Peyer's patch (tissue), 4 donors: ENCODE data around the gene LRRTM3. TPM values are rescaled to one million over a fixed set of nuclear protein-coding genes. Genes with fewer than 3 reads are reported as not detected.

Experiments used
- DNase-seq, 3 donors: peaks; one replicate each; pipeline ENCODE4 v3.0.0-alpha.2; 2017 to 2019
- H3K27ac ChIP-seq, 4 donors: fragments of 200-600 bp; sonication (generic); one replicate each; pipeline ENCODE4 v1.5.1; 2016 to 2019
- H3K27me3 ChIP-seq, 2 donors: fragments of 200-600 bp; sonication (generic); one replicate each; pipeline ENCODE4 v1.5.1; 2019
- H3K36me3 ChIP-seq, 3 donors: fragments of 200-600 bp; sonication (generic); one replicate each; pipeline ENCODE4 v1.5.1; 2016 to 2019
- H3K4me1 ChIP-seq, 4 donors: fragments of 200-600 bp; sonication (generic); one replicate each; pipeline ENCODE4 v1.5.1; 2016 to 2019
- H3K4me3 ChIP-seq, 4 donors: fragments of 200-600 bp; sonication (generic); 1 replicate in 3 of 4; 2 replicates in 1 of 4; pipeline ENCODE4 v1.5.1; 2016 to 2019; ENCODE audit warnings: mild to moderate bottlenecking in 1 of 4
- H3K9me3 ChIP-seq, 4 donors: fragments of 200-600 bp; sonication (generic); one replicate each; pipeline ENCODE4 v1.5.1; 2016 to 2019; ENCODE audit warnings: mild to moderate bottlenecking in 1 of 4
- CTCF ChIP-seq, 6 experiments: fragments of 450-650 bp in 4 of 6; fragments of 200-600 bp in 2 of 6; sonication (generic) in 1 of 6; IDR thresholded peaks; one replicate each; pipeline ENCODE4 v1.5.1; 2017 to 2019; ENCODE audit warnings: antibody characterized with exemption in 6 of 6, mild to moderate bottlenecking in 3 of 6, moderate library complexity in 1 of 6
- POLR2A ChIP-seq, 2 donors: fragments of 450-650 bp; IDR thresholded peaks; one replicate each; pipeline ENCODE4 v1.5.1; 2017; ENCODE audit warnings: antibody characterized with exemption in 2 of 2, mild to moderate bottlenecking in 2 of 2, moderate library complexity in 2 of 2
- total RNA-seq, 4 donors: library from RNA; depleted of rRNA; stranded (reverse); fragments of >200 nt; gene quantifications; one replicate each; pipeline ENCODE4 v1.1.0, GENCODE V29; 2016

LRRTM3 gene
- not detected for total RNA-seq

GRCh38 chr10:66925896-66926715 lies at the start of gene LRRTM3:
LRRTM3 (plus strand) TSS chr10:66926036.
- Histone ChIP-seq H3K27ac (no peak within 1 kb of the TSS), H3K36me3 (no peaks in the 10 kb centered on the region), H3K4me1 (no peaks in the 10 kb centered on the region), H3K9me3 (no peaks in the 10 kb centered on the region), H3K4me3 (no peak within 1 kb of the TSS), H3K27me3 (no peaks in the 10 kb centered on the region)
- TF ChIP-seq POLR2A (IDR thresholded peaks at IDR 0.05), result no peak
- TF ChIP-seq CTCF (IDR thresholded peaks at IDR 0.05), result peak in 4 of 6 experiments; percentile 37 to 68 (median 64)
- peak in 2 of 3 donors; percentile 49 to 55 for DNase-seq

- H3K4me1 ChIP-seq, result no peaks in the 10 kb centered on the region
- H3K27ac ChIP-seq, result peak overlapping the region in 1 of 4 donors; percentile 40
- H3K27me3 ChIP-seq, result no peaks in the 10 kb centered on the region
- no peak overlapping the region for H3K4me3 ChIP-seq
- no peaks in the 10 kb centered on the region for H3K9me3 ChIP-seq
- TF ChIP-seq CTCF (IDR thresholded peaks at IDR 0.05), result no peak
- TF ChIP-seq POLR2A (IDR thresholded peaks at IDR 0.05), result no peak
- H3K36me3 ChIP-seq, result no peaks in the 10 kb centered on the region
- no peak for DNase-seq
Observed at GRCh38 chr10:66877361-66877760, 48.5 kb upstream of the LRRTM3 start.

GRCh38 chr10:66880292-66880691 lies 45.5 kb upstream of the LRRTM3 start:
- Histone ChIP-seq H3K4me3 (no peak overlapping the region), H3K9me3 (no peaks in the 10 kb centered on the region), H3K27me3 (no peaks in the 10 kb centered on the region), H3K27ac (no peak overlapping the region), H3K4me1 (no peaks in the 10 kb centered on the region), H3K36me3 (no peaks in the 10 kb centered on the region)
- TF ChIP-seq POLR2A (IDR thresholded peaks at IDR 0.05) (no peak), CTCF (IDR thresholded peaks at IDR 0.05) (no peak)
- no peak for DNase-seq

GRCh38 chr10:66880826-66881225 lies 45.0 kb upstream of the LRRTM3 start:
- no peaks in the 10 kb centered on the region for H3K4me1 ChIP-seq
- H3K9me3 ChIP-seq, result no peaks in the 10 kb centered on the region
- no peak for DNase-seq
- no peak overlapping the region for H3K27ac ChIP-seq
- TF ChIP-seq POLR2A (IDR thresholded peaks at IDR 0.05), result no peak
- no peak for TF ChIP-seq CTCF (IDR thresholded peaks at IDR 0.05)
- H3K27me3 ChIP-seq, result no peaks in the 10 kb centered on the region
- no peak overlapping the region for H3K4me3 ChIP-seq
- H3K36me3 ChIP-seq, result no peaks in the 10 kb centered on the region

GRCh38 chr10:66881814-66882213 lies 44.0 kb upstream of the LRRTM3 start:
- no peaks in the 10 kb centered on the region for H3K27me3 ChIP-seq
- no peak for DNase-seq
- no peaks in the 10 kb centered on the region for H3K36me3 ChIP-seq
- no peaks in the 10 kb centered on the region for H3K9me3 ChIP-seq
- TF ChIP-seq POLR2A (IDR thresholded peaks at IDR 0.05) (no peak), CTCF (IDR thresholded peaks at IDR 0.05) (no peak)
- no peak overlapping the region for H3K4me3 ChIP-seq
- H3K4me1 ChIP-seq, result no peaks in the 10 kb centered on the region
- H3K27ac ChIP-seq, result no peak overlapping the region
